ENCODE results near the gene QSOX2.
"Not testable (repeated sequence)": the region's sequence is repeated elsewhere in the genome, so short reads cannot be mapped to it uniquely, and the experiment has no call there.

The QSOX2 gene

GRCh38 chr9:136250676-136251075 is 5.1 kb upstream of the QSOX2 start:
- no peak for DNase-seq

- DNase-seq: no peak
These were observed 4.4 kb upstream of the QSOX2 start for GRCh38 chr9:136249877-136250559.

- DNase-seq: no peak
These were observed 3.6 kb upstream of the QSOX2 start for GRCh38 chr9:136248951-136249876.

GRCh38 chr9:136247947-136248637 is 2.5 kb upstream of the QSOX2 start:
- DNase-seq: no peak

GRCh38 chr9:136247551-136247916 is 1.9 kb upstream of the QSOX2 start:
- DNase-seq: no peak

GRCh38 chr9:136246849-136247550 is 1.4 kb upstream of the QSOX2 start:
- no peak for DNase-seq

GRCh38 chr9:136244969-136245218 is 718 bp downstream of the QSOX2 start:
- DNase-seq: no peak

GRCh38 chr9:136244122-136244968 is 1.3 kb downstream of the QSOX2 start:
- DNase-seq: no peak

GRCh38 chr9:136243631-136244030 is 2.0 kb downstream of the QSOX2 start:
- DNase-seq: no peak

- DNase-seq: no peak
These were observed 2.6 kb downstream of the QSOX2 start for GRCh38 chr9:136242918-136243525.

- no peak for DNase-seq
These were observed 3.4 kb downstream of the QSOX2 start for GRCh38 chr9:136242248-136242647.

GRCh38 chr9:136241542-136241941 is 4.1 kb downstream of the QSOX2 start:
- no peak for DNase-seq

GRCh38 chr9:136240941-136241340 is 4.7 kb downstream of the QSOX2 start:
- no peak for DNase-seq

GRCh38 chr9:136239983-136240330 is 5.7 kb downstream of the QSOX2 start:
- no peak for DNase-seq

GRCh38 chr9:136239135-136239982 is 6.3 kb downstream of the QSOX2 start:
- DNase-seq: no peak

- DNase-seq: no peak
These were observed 7.3 kb downstream of the QSOX2 start for GRCh38 chr9:136238342-136238732.

- DNase-seq: no peak
These were observed 7.9 kb downstream of the QSOX2 start for GRCh38 chr9:136237486-136238341.

GRCh38 chr9:136236471-136237410 is 8.9 kb downstream of the QSOX2 start:
- DNase-seq: not testable (repeated sequence)

All from retina (tissue), 1 donor.